ENCODE data around the gene LNPK. TPM values are rescaled to one million over a fixed set of nuclear protein-coding genes. Genes with fewer than 3 reads are reported as not detected.

LNPK gene
- total and polyA plus RNA-seq, 9 of the 15 experiments (the other 6 are each of a cell fraction or from before 2014, with no cell fraction given), result 6.4 to 40.4 (median 21.3) TPM

DNA sequence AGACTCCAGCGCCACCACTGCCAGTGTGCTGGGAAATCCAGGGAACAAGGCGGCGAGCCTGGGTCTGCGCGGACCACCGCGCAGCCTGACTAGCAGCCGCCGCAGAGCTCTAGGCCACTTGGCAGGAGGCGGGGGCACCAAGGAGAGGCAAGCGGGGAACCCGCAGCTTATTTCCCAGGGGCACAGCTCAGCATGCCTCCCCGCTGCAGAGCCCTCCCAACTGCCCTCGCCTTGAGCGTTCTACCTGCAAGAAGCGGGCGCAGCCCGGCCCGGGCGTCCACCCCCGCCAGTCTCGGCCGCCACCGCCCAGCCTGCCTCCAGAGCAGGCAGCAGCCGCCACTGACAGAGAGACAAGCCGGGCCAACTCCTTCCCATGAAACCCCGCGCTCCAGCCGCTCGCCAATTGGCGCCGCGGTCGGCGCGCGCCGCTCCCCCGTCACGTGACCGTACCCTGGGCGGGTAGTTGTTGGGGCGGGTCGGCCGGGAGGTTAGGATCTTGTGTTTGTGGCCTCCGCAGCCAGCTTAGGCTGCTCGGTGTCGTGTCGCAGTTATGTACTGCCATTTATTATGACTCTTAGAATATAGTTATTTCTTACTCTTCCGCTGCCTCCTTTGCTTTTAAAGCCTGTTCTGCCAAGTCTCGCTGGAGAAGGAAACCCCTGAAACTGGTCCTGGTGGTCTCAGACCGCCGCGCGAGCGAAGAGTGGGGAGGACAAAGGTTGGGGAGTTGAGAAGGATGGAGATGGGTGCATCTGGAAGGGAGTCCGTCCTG lies at the start of gene LNPK (continued):
- TF ChIP-seq, protein P1, sequence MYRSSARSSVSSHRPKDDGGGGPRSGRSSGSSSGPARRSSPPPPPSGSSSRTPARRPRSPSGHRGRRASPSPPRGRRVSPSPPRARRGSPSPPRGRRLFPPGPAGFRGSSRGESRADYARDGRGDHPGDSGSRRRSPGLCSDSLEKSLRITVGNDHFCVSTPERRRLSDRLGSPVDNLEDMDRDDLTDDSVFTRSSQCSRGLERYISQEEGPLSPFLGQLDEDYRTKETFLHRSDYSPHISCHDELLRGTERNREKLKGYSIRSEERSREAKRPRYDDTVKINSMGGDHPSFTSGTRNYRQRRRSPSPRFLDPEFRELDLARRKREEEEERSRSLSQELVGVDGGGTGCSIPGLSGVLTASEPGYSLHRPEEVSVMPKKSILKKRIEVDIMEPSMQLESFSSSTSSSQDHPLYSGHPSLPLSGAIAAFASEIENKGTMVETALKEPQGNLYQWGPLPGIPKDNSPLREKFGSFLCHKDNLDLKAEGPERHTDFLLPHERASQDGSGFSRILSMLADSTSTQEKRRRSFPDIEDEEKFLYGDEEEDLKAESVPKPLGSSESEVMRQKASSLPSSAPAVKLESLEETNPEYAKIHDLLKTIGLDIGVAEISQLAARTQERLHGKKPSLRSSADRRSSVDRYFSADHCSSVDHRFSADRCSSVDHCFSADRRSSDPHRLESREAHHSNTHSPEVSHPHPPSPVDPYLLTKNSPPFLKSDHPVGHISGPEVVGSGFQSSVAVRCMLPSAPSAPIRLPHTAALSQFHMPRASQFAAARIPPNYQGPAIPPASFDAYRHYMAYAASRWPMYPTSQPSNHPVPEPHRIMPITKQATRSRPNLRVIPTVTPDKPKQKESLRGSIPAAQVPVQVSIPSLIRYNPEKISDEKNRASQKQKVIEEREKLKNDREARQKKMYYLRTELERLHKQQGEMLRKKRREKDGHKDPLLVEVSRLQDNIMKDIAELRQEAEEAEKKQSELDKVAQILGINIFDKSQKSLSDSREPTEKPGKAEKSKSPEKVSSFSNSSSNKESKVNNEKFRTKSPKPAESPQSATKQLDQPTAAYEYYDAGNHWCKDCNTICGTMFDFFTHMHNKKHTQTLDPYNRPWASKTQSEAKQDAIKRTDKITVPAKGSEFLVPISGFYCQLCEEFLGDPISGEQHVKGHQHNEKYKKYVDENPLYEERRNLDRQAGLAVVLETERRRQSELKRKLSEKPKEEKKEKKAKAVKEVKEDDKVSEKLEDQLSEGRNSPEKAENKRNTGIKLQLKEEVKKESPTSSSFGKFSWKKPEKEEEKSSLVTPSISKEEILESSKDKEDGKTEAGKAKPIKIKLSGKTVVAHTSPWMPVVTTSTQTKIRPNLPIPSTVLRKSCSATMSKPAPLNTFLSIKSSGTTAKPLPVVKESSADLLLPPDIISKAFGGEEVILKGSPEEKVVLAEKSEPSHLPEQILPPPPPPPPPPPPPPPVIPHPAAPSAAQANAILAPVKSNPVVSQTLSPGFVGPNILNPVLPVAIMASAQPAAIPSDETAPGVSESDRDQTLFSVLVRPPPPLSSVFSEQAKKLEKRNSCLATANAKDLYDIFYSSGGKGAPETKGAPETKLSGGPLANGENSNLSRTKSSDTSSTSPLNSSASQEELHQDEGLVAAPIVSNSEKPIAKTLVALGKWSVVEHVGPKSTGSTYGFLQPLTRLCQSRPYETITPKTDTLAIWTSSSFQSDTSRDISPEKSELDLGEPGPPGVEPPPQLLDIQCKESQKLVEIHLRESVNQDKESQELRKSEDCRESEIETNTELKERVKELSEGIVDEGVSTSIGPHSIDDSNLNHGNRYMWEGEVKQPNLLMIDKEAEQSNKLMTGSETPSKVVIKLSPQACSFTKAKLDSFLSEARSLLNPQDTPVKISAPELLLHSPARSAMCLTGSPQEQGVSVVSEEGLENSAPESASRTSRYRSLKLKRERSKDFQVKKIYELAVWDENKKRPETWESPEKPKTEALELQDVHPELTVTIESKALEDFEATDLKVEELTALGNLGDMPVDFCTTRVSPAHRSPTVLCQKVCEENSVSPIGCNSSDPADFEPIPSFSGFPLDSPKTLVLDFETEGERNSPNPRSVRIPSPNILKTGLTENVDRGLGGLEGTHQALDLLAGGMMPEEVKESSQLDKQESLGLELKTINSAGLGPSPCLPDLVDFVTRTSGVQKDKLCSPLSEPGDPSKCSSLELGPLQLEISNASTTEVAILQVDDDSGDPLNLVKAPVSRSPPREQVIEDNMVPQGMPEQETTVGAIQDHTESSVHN (IDR thresholded peaks at IDR 0.05; ENCODE audit: borderline replicate concordance in 1 of 2, low read depth in 1 of 2), result no peak
- TF ChIP-seq, protein P2, sequence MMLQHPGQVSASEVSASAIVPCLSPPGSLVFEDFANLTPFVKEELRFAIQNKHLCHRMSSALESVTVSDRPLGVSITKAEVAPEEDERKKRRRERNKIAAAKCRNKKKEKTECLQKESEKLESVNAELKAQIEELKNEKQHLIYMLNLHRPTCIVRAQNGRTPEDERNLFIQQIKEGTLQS (IDR thresholded peaks at IDR 0.05), result no peak
- TF ChIP-seq, protein P2 (CRISPR knock-in tag; conservative IDR thresholded peaks at IDR 0.05), result no peak; the same call in 1 of the 2 replicates
- TF ChIP-seq NR2C2 (CRISPR knock-in tag; IDR thresholded peaks at IDR 0.05), result no peak
- no peak for TF ChIP-seq NR2C2 (tag; IDR thresholded peaks at IDR 0.05)
- no peak for TF ChIP-seq ZNF212 (CRISPR knock-in tag; IDR thresholded peaks at IDR 0.05)
- TF ChIP-seq TRIM24 (IDR thresholded peaks at IDR 0.05), result 0 out of 4 replicates have a peak, but pooled peaks of 1 of the 2 experiments have one; percentile 8
- TF ChIP-seq MAX (CRISPR knock-in tag; IDR thresholded peaks at IDR 0.05), result no peak; the same call in 1 of the 2 replicates
- 0 out of 2 replicates have a peak, but pooled peaks have one; percentile 35 for TF ChIP-seq MEF2D (tag; conservative IDR thresholded peaks at IDR 0.05; ENCODE audit: low read depth)
- no peak for TF ChIP-seq SPI1 (IDR thresholded peaks at IDR 0.05; ENCODE audit: borderline replicate concordance, low read depth, low read length)
- TF ChIP-seq E2F8 (IDR thresholded peaks at IDR 0.05; ENCODE audit: low read depth, partially characterized antibody), result no peak
- no peak for TF ChIP-seq NR1H2 (CRISPR knock-in tag; IDR thresholded peaks at IDR 0.05)
- TF ChIP-seq, protein P3, sequence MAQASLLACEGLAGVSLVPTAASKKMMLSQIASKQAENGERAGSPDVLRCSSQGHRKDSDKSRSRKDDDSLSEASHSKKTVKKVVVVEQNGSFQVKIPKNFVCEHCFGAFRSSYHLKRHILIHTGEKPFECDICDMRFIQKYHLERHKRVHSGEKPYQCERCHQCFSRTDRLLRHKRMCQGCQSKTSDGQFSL (CRISPR knock-in tag; IDR thresholded peaks at IDR 0.05), result no peak
- TF ChIP-seq, protein P3 (tag; IDR thresholded peaks at IDR 0.05), result no peak

Measured in K562 (cell line).